Endothelial cell of umbilical vein (primary cell): ENCODE results near the gene TMEM109. TPM values are rescaled to one million over a fixed set of nuclear protein-coding genes. Genes with fewer than 3 reads are reported as not detected.

Experiments
- BruUV-seq: library from RNA; stranded (reverse); fragments of 400-500 nt; replicated peaks from 2 replicates; lab custom pipeline; 2021; lab: Mats Ljungman, UMichigan
- CTCF ChIA-PET: fragments of 300-600, 350-600 bp; sonication (Branson Sonifier 250); formaldehyde crosslinking; loops from one replicate; lab custom pipeline; 2021; ENCODE audit warnings: antibody characterized with exemption, inconsistent platforms; lab: Charles Lee
- POLR2A ChIA-PET: fragments of 300-600, 350-600 bp; sonication (Branson Sonifier 250); formaldehyde crosslinking; loops from one replicate; lab custom pipeline; 2021; ENCODE audit warnings: antibody characterized with exemption, inconsistent platforms; lab: Charles Lee
- DNase-seq: peaks from one replicate; pipeline ENCODE4 v3.0.0-alpha.2; 2011; ENCODE audit warnings: low read depth, low spot score
- FAIRE-seq: peaks from 2 replicates; lab custom pipeline; 2011; peaks lifted over from hg19 to GRCh38; lab: Jason Lieb, UNC
- H2AFZ ChIP-seq: 2 replicates; pipeline ENCODE4 v1.6.0; 2012; ENCODE audit warnings: low read depth, low read length, control low read depth, inconsistent platforms
- H3K27ac ChIP-seq: 2 replicates; pipeline ENCODE4 v1.5.1; 2011; ENCODE audit warnings: low read depth, mild to moderate bottlenecking, control low read depth, low read length, moderate library complexity; ENCODE audit not compliant: insufficient read depth
- H3K27me3 ChIP-seq, 2 experiments: 2 replicates each; pipeline versions ENCODE4 v1.6.0 to v1.6.1; 2011; ENCODE audit warnings: low read length in 2 of 2, mixed read lengths in 1 of 2; ENCODE audit not compliant: control insufficient read depth in 2 of 2, insufficient read depth in 2 of 2
- H3K36me3 ChIP-seq, 2 experiments: 2 replicates in 1 of 2; 3 replicates in 1 of 2; pipeline ENCODE4 v1.5.1; 2011; ENCODE audit warnings: low read length in 2 of 2, mild to moderate bottlenecking in 1 of 2, moderate library complexity in 1 of 2; ENCODE audit not compliant: control insufficient read depth in 2 of 2, insufficient read depth in 2 of 2; ENCODE audit errors: extremely low read depth in 1 of 2
- H3K4me1 ChIP-seq: 3 replicates; pipeline ENCODE4 v1.5.1; 2011; ENCODE audit warnings: mild to moderate bottlenecking, low read length; ENCODE audit not compliant: control insufficient read depth, insufficient read depth; ENCODE audit errors: extremely low read depth
- H3K4me2 ChIP-seq: 2 replicates; pipeline ENCODE4 v1.6.1; 2011; ENCODE audit warnings: low read length, control low read depth, mixed read lengths; ENCODE audit not compliant: insufficient read depth
- H3K4me3 ChIP-seq, 3 experiments: fragments of 200-600 bp in 1 of 3; sonication (generic), shearing (Covaris generic) in 1 of 3; replicated peaks in 1 of 3; 2 replicates each; pipeline ENCODE4 v1.5.1; 2011 to 2016; ENCODE audit warnings: control low read depth in 3 of 3, low read length in 3 of 3, mild to moderate bottlenecking in 2 of 3, inconsistent platforms in 1 of 3, low read depth in 1 of 3, moderate library complexity in 1 of 3; ENCODE audit not compliant: insufficient read depth in 1 of 3
- H3K79me2 ChIP-seq: 2 replicates; pipeline ENCODE4 v1.6.0; 2012; ENCODE audit warnings: low read length, inconsistent platforms; ENCODE audit not compliant: control insufficient read depth, insufficient read depth
- H3K9ac ChIP-seq: replicated peaks from 2 replicates; pipeline ENCODE3; 2011; ENCODE audit warnings: low read length, control low read depth; ENCODE audit not compliant: insufficient read depth; ENCODE audit errors: extremely low read depth
- H3K9me1 ChIP-seq: replicated peaks from 3 replicates; pipeline ENCODE4 v1.6.0; 2011; ENCODE audit warnings: mild to moderate bottlenecking, low read length; ENCODE audit not compliant: control insufficient read depth, insufficient read depth; ENCODE audit errors: extremely low read depth
- H3K9me3 ChIP-seq: replicated peaks from 2 replicates; pipeline ENCODE4 v1.5.1; 2012; ENCODE audit warnings: low read length, inconsistent platforms; ENCODE audit not compliant: control insufficient read depth, insufficient read depth
- H4K20me1 ChIP-seq: replicated peaks from 2 replicates; pipeline ENCODE3; 2011; ENCODE audit warnings: mild to moderate bottlenecking, low read length; ENCODE audit not compliant: control insufficient read depth, insufficient read depth; ENCODE audit errors: extremely low read depth
- CTCF ChIP-seq, 2 donors: IDR thresholded peaks; 1 replicate in 1 of 2; 2 replicates in 1 of 2; pipeline ENCODE4 v1.5.1; 2011; ENCODE audit warnings: low read length in 2 of 2, mild to moderate bottlenecking in 2 of 2, moderate library complexity in 2 of 2, control low read depth in 1 of 2, inconsistent platforms in 1 of 2, low read depth in 1 of 2; ENCODE audit not compliant: insufficient read depth in 1 of 2; ENCODE audit errors: extremely low read depth in 1 of 2
- EZH2 ChIP-seq: IDR thresholded peaks from 2 replicates; pipeline ENCODE4 v1.6.1; 2012; ENCODE audit warnings: borderline replicate concordance, low read depth, mild to moderate bottlenecking, moderate library complexity, low read length, inconsistent platforms; ENCODE audit not compliant: severe bottlenecking
- FOS ChIP-seq: IDR thresholded peaks from 2 replicates; pipeline ENCODE4 v1.6.1; 2011; ENCODE audit warnings: mild to moderate bottlenecking, low read length, moderate library complexity, borderline replicate concordance; ENCODE audit not compliant: insufficient read depth
- GATA2 ChIP-seq: IDR thresholded peaks from 2 replicates; pipeline ENCODE4 v1.7.0; 2011; ENCODE audit warnings: low read depth, mild to moderate bottlenecking, moderate library complexity, mixed read lengths, low read length; ENCODE audit not compliant: insufficient read length, insufficient read depth
- JUN ChIP-seq: IDR thresholded peaks from 2 replicates; pipeline ENCODE4 v1.6.1; 2011; ENCODE audit warnings: borderline replicate concordance, low read depth; ENCODE audit not compliant: insufficient read length, insufficient read depth
- MYC ChIP-seq: IDR thresholded peaks from one replicate; pipeline ENCODE4 v1.6.1; 2011; ENCODE audit warnings: mild to moderate bottlenecking, low read depth, low read length
- POLR2A ChIP-seq: IDR thresholded peaks from 2 replicates; pipeline ENCODE4 v1.6.1; 2012; ENCODE audit warnings: low read depth, mild to moderate bottlenecking, control low read depth, low read length
- POLR2AphosphoS5 ChIP-seq: IDR thresholded peaks from 2 replicates; pipeline ENCODE4 v1.6.1; 2012; ENCODE audit warnings: low read depth, mild to moderate bottlenecking, control low read depth, low read length, moderate library complexity; ENCODE audit not compliant: insufficient read depth
- dilution Hi-C: fragments of 300-500 bp; cut with MboI; formaldehyde crosslinking; loops from one replicate; pipeline ENCODE4 v1.15.0; 2019; ENCODE audit warnings: low sequenced_read_pairs; ENCODE audit not compliant: extremely low pct_ligation_motif_present
- intact Hi-C: fragments of 100-400 bp; cut with micrococcal nuclease; formaldehyde crosslinking; loops from one replicate; pipeline ENCODE4 v1.10.0; 2022
- polyA plus RNA-seq, 4 experiments: library from polyadenylated mRNA; depleted of rRNA in 3 of 4; stranded (reverse) in 3 of 4; unstranded in 1 of 4; fragments of >200 nt; gene quantifications; 2 replicates each; pipeline versions ENCODE4 v1.2.1 to v1.2.3, GENCODE V29; 2011 to 2012; ENCODE audit warnings: missing spikeins in 1 of 4
- total RNA-seq: library from RNA; stranded (reverse); gene quantifications from 2 replicates; pipeline ENCODE4 v1.2.3, GENCODE V29; 2021
- TF ChIP-seq, protein P1 (sequence below): IDR thresholded peaks from 2 replicates; pipeline ENCODE4 v1.6.1; 2011; ENCODE audit not compliant: insufficient read depth, insufficient read length

The TMEM109 gene
- total and polyA plus RNA-seq, 2 donors (not counting 3 experiments of a cell fraction or from before 2014, with no cell fraction given), result 143 to 192 TPM

DNA sequence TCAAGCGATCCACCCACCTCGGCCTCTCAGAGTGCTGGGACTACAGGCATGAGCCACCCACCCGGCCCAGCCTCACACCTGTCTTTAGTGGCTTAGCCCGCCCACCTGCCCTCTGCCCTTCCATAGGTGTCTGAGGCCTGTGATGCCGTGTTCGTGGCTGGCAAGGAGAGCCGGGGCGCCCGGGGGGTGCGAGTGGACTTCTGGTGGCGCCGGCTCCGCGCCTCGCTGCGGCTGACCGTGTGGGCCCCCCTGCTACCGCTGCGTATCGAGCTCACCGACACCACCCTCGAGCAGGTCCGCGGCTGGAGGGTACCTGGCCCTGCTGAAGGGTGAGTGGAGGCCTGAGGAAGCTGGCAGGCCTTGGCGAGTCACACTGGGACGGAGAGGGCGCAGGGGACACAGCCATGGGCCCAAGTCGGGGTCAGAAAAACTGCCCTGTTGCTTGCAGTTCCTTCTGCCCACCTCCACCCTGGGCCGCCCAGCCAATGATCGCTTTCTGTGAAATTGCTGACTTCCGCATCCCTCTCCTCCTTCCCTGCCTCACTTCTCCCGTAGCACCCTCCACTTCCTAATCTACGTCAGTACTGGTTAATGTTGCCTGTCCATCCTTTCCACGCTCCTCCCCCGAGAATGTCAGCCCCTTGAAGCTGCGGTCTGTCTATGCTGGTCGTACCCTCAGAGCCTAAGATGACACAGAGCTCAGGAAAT lies 19.6 kb downstream of the TMEM109 start:
- H3K27ac ChIP-seq, result no peak overlapping the region
- TF ChIP-seq POLR2AphosphoS5, result no peak
- TF ChIP-seq GATA2, result no peak
- TF ChIP-seq MYC, result no peak
- TF ChIP-seq JUN, result no peak
- CTCF ChIA-PET, result interaction anchor here (1.4 kb wide), 1 partner anchor 34 kb away, joined by 4 read pairs; no protein-coding TSS in a partner anchor
- POLR2A ChIA-PET, result no interaction called here
- no peak overlapping the region for H3K9ac ChIP-seq
- H3K4me3 ChIP-seq, result no peak overlapping the region
- no peaks in the 10 kb centered on the region for H3K27me3 ChIP-seq
- dilution Hi-C loops (no loop called here), intact Hi-C loops (no loop called here)
- H3K9me3 ChIP-seq, result no peaks in the 10 kb centered on the region
- H3K36me3 ChIP-seq, result peaks cover 3 to 41% of the 10 kb centered on the region in 2 experiments
- no peak overlapping the region for H3K4me2 ChIP-seq
- peaks cover 8% of the 10 kb centered on the region for H3K4me1 ChIP-seq
- FAIRE-seq (no peak), DNase-seq (no peak)
- H2AFZ ChIP-seq, result no peak overlapping the region
- H3K79me2 ChIP-seq, result no peaks in the 10 kb centered on the region
- no TSS peak for BruUV-seq
- H4K20me1 ChIP-seq, result no peaks in the 10 kb centered on the region
- H3K9me1 ChIP-seq, result no peaks in the 10 kb centered on the region

- no peaks in the 10 kb centered on the region for H4K20me1 ChIP-seq
- H3K27ac ChIP-seq, result no peak overlapping the region
- peaks cover 0 to 34% of the 10 kb centered on the region in 2 experiments for H3K36me3 ChIP-seq
- intact Hi-C loops (no loop called here), dilution Hi-C loops (no loop called here)
- no TSS peak for BruUV-seq
- H3K27me3 ChIP-seq, result no peaks in the 10 kb centered on the region
- CTCF ChIA-PET, result interaction anchor here (1.4 to 1.8 kb wide), 2 partner anchors 19 to 35 kb away, joined by 4 read pairs; no protein-coding TSS in a partner anchor
- H3K4me1 ChIP-seq, result peaks cover 8% of the 10 kb centered on the region
- DNase-seq (no peak), FAIRE-seq (no peak)
- no peaks in the 10 kb centered on the region for H3K9me3 ChIP-seq
- no peak overlapping the region for H3K4me2 ChIP-seq
- H3K9ac ChIP-seq, result no peak overlapping the region
- no peak overlapping the region for H3K4me3 ChIP-seq
- POLR2A ChIA-PET, result no interaction called here
- no peaks in the 10 kb centered on the region for H3K79me2 ChIP-seq
- H2AFZ ChIP-seq, result no peak overlapping the region
- H3K9me1 ChIP-seq, result no peaks in the 10 kb centered on the region
- TF ChIP-seq CTCF (IDR thresholded peaks at IDR 0.05; ENCODE audit: extremely low read depth in 1 of 2, insufficient read depth in 1 of 2, low read depth in 1 of 2, low read length in 2 of 2) (no peak), FOS (no peak), GATA2 (no peak), POLR2A (no peak), EZH2 (no peak), POLR2AphosphoS5 (no peak), MYC (no peak), JUN (no peak)
- TF ChIP-seq, protein P1, sequence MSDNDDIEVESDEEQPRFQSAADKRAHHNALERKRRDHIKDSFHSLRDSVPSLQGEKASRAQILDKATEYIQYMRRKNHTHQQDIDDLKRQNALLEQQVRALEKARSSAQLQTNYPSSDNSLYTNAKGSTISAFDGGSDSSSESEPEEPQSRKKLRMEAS, result no peak
Observed at GRCh38 chr11:60934124-60934789, 20.3 kb downstream of the TMEM109 start.
